Activated CD4-positive, alpha-beta T cell treated with anti-CD3 and anti-CD28 coated beads for 24 hours (primary cell): Measurements from ENCODE around the gene GGT5.
A peak's percentile ranks its signal among the peaks of the same experiment; 100 is the strongest.
"Not testable (repeated sequence)": the region's sequence is repeated elsewhere in the genome, so short reads cannot be mapped to it uniquely, and the experiment has no call there.

Experiments used
- DNase-seq, 2 donors: peaks; one replicate each; pipeline ENCODE4 v3.0.0-alpha.2; 2020; ENCODE audit warnings: low read depth in 2 of 2

GGT5 gene

DNA sequence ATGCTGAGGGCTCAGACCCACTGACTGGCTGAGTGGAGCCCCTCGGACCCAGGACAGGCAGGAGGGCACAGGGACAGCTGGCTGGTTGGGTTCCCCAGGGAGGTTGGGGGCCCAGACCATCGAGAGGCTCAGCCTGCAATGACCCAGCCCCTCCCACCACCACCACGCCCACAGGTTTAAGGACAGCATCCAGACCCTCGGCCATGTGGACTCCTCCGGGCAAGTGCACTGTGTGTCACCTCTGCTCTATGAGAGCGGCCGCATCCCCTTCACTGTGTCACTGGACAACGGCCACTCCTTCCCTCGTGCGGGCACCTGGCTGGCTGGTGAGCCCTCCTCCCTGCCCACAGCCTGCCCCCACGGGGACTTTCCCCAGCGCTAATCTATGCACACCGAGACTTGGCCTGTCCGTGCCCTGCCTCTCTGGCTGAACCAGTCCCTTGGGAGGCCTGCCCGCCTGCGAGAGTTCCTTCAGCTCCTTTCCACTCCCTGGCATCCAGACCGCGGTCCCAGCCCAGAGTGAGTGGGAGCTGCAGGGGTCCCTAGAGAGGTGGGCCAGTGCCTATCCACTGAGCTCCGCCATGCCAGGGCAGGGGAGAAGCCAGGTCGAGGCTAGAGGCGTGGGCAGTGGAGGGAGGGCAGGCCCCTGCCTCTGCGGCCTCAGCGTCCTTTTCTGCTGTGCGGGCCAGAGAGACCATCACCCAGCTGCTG lies 61.4 kb downstream of the GGT5 start:
- DNase-seq = no peak

DNA sequence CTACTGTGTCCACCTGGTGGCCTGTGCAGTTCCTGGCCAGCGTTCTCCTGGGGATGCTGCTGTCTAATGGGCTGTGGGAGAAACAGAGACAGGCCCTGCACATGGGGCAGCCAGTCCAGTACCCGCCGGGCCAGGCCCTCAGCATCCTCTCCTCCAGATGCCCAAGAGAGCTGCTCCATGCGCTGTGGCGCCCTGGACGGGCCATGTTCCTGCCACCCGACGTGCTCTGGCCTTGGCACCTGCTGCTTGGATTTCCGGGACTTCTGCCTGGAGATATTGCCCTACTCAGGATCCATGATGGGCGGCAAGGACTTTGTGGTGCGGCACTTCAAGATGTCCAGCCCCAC lies 62.0 kb downstream of the GGT5 start:
- not testable (repeated sequence) for DNase-seq

DNA sequence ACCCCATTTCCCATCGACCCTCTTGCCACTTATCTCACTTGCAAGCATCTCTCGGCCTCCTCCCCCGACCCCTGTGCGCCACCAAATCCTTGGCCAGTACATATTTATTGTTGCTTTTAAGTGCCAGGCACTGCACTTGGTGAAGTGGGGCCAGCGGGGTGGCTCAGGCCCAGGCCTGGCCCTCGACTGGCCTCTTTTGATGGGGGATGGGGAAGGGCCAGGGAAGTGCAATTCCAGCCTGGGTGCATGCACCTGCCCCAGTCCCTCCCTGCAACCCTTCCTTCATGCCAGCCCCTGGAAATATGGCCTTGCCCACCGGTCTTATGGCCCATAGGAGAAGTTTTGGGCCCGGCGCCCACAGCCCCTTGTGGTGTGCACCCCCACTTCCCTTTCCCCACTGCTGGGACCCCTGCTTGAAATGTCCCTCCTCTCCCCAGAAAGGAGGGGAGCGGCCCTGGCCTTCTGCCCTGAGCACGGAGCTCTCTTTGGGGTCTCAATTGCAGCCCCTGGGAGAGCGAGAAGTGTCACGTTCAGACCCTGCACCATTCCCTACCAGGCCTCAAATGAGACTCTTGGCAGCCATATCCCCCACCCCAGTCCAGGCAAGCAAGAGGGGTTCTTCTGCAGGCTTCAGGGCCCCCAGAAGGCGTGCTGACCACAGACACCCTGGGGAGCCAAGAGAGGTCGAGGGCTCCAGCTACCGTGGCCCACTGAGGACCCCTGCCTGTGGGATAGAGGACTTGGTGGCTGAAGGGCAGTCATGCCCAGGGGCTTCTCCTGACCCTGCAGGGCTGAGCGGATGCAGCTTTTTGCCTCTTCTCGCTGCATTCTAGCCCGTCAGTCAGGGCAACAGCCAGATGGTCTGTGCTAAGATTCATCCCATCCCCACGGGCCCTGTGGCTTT lies 62.6 kb downstream of the GGT5 start:
- DNase-seq = no peak

DNA sequence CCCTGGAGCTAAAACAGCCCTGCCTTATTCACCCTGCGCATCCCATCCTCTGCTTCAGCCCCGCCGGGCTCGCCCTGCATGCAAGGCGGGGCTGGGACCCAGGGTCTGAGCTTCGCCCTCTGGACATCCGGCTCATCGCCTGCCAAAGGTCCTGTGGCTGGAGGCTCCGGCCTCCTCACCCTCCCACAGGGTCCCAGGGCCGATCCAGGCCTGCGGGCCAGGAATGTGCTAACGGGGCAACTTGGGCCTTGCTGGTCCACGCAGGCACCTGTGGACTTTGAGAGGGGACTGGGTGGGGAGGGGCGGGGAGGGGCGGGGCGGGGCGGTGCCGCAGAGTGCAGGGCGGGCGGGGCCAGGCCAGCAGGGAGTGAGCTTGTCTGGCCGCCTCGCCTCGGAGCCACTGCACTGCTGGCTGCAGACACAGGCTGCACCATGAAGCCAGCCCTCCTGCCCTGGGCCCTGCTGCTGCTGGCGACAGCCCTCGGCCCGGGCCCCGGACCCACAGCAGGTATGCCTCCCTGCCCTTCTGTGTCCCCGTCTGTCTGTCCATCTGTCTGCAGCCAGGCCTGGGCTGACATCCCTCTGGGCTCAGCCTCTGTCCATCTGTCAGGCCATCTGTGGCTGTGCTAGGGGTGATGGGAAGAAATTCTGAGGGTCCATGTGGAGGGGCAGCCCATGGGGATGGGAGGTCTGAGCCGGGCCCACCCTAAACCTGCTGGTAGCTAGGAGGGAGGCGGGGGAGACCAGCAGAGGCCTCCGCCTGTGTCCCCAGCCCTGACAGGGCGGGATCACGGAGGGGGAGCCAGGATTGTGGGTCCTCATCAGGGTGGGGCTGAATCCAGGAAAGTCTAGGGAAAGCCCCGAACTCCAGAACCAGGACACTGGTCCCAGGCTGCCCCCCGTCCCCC lies 63.5 kb downstream of the GGT5 start, which contains the start of gene SUSD2:
Gene SUSD2, plus strand, starts transcription at position 400 of the 908 bp plus-strand sequence. Its CDS starts 33 bp downstream, at position 433.
- DNase-seq = no peak

DNA sequence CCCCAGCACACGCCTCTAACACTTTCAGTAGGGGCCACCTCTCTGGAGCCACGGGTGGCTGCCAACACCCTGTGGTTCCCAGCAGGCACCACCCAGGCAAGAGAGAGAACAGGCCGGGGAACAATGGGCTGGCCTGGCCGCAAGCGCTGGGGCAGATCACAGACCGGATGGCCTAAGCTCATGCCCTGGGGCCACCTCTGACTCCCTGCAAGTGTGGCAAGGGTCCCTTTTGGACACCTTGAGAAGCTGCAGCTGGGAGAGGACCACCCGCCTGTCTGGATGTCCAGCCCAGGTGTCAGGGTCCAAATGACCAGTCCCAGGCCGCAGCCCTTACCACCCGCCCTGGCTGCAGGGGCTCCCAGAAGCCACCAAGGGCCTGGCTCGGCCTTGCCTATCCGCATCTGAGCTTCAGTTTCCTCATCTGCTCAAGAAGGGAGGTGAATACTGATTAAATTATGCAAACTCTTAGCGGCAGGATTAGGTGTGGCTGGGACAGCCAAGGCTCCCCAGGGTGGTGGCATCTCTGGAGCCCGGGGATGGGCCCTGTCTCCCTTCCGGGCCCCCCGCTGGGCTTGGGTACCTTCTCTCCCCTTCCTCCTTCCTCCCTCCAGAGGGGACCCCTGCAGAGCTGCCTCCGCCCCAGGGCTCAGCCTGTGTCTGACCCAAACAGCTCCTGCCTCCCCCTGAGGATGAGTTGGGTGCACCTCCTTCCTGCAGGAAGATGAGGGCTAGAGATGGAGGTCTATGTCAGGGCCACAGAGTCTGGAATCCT lies 64.4 kb downstream of the GGT5 start:
- no peak for DNase-seq

DNA sequence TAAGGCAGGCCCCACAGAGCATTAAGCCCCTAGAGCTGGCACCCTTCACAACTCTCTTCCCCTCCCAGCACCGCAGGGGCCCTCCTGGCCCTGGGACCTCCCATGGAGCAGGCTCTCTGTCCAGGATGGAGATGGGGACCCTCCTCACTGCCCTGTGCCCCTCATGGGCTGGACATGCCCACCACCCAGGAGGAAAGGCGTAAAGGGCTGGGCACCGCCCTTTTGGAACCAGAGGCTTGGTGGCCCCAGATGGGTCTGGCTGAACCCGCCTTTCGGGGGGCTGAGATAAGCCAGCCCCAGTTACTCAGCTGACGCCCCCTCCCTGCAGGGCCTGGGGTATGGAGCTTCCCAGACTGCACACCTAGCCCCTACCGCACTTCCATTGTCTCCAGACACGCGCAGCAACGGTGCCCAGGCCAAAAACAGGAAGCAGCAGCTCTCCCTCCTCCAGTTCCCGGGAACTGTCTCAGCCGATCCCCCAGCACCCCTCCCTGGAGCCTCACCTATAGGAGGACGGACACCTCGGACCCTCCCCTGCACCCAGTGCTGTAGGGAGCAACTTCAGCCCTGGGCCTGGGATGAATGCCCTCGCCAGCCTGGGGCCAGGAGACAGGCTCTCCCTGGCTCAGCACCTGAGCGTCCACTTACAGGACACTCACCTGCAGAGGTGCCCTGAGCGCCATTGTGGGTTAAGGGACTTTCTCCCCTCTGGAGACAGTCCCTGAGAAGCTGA lies 65.2 kb downstream of the GGT5 start:
- DNase-seq = no peak

DNA sequence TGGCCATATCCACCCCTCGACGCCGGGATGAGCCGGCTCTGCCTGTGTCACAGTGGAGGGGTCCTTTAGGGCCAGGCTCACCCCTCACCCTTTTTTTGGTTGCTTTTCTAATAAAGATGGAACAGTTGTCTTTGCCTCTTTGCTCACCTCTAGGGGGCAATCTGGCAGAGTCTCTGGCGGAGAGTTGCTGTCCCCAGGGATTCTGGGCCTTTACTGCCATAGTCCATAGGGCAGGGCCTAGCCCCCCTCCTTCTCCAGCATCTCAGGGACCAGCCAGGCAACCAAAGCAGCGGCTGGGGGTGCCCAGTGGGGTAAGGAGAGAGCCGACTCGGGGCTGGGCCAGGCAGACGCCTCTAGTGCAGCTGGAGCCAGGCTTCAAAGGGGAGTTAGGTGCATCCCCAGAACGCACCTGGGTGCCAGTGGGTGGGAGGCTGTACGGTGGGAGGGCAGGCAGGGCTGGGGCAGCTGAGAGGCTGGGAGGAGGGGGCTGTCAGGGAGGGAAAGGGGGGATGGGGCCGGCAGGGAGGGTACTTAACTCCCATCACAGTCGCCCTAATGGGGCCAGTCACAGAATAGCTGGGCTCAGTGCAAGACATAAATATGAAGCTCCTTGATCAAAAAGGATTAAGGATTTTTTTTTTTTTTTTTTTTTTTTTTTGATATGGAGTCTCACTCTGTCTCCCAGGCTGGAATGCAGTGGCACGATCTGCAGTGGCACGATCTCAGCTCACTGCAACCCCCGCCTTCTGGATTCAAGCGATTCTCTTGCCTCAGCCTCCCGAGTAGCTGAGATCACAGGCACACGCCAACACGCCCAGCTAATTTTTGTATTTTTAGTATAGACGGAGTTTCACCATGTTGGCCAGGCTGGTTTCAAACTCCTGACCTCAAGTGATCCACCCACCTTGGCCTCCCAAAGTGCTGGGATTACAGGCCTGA lies 66.1 kb downstream of the GGT5 start:
- no peak for DNase-seq

DNA sequence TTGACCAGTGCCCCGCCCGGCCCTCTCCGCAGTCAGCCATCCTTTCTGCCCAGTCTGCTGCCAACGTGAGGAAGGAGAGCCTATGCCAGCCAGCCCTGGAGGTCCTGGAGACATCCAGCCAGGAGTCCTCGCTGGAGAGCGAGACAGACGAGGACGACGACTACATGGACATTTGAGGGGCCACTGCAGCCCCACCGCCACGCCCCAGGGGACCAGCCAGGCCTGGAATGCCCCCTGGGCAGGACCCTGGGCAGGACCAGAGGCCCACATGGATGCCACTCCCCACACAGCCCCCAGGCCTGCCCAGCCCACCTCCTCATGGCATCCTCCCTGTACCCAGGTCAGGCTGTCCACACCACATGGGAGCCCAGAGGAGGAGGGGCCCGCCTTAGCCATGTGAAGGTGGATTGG lies 66.9 kb downstream of the GGT5 start:
- no peak for DNase-seq

DNA sequence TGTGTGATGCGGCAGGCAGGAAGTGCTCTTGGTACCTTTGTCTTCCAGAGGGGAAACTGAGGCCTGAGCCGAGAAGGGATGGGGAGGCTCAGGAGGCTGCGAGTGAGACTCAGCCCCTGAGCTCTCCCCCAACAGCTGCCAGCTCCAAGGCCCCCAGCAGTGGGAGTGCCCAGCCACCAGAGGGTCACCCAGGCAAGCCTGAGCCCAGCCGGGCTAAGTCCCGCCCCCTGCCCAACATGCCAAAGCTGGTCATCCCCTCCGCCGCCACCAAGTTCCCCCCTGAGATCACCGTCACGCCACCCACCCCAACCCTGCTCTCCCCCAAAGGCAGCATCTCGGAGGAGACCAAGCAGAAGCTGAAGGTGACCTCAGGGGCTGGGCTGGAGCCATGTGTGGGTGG lies 67.4 kb downstream of the GGT5 start:
- DNase-seq = no peak

DNA sequence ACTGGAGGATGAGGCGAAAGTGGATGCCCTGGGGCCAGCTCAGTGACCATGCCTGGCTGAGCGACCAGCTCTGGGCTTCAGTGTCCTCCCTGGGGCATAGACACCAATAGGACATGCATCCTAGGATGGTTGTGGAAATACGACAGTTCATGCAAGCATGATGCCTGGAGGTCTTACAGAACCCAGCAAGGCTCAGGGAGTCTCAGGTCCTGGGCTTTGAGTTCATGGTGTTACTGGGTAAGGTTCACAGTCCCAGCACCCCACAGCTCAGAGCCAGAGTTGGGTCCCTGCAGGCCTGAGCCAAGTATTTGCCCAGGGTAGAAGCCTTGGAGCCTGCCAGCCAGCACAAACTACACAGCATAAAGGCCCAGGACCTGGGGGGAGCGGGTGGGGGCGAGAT lies 67.8 kb downstream of the GGT5 start:
- DNase-seq = no peak

DNA sequence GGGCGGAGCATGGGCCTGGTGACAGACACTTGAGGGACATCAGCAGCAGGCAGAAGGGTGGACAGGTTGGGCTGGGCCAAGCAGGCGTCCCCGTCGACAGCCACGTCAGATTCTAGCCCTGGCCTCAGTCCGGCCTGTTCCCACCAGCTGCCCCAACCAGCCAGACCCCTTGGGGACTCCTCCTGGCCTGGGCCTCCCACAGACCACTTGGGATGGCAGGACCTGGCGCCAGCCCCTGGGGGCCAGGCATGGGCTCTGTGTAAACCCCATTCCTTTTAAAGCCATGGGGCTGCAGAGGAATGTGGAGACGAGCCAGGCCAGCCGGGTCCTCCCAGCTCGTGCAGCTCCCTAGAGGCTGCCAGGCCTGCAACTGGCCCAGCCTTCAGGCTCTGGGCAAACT lies 68.3 kb downstream of the GGT5 start:
- no peak for DNase-seq

DNA sequence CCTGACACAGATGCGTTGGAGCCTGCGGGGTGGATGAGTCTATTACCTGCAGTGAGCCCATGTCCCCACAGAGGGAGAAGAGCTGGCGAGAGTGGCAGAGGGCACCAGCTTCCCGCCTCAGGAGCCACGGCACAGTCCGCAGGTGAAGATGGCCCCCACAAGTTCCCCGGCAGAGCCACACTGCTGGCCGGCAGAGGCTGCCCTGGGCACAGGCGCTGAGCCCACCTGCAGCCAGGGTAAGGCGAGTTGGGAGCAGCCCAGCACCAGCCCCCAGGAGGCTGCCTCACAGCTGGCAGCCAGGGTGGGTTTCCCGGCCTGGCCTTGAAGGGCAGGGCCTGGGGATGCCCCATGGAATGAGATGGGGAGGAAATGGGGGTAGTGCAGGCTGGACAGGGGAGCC lies 68.8 kb downstream of the GGT5 start:
- DNase-seq = no peak

DNA sequence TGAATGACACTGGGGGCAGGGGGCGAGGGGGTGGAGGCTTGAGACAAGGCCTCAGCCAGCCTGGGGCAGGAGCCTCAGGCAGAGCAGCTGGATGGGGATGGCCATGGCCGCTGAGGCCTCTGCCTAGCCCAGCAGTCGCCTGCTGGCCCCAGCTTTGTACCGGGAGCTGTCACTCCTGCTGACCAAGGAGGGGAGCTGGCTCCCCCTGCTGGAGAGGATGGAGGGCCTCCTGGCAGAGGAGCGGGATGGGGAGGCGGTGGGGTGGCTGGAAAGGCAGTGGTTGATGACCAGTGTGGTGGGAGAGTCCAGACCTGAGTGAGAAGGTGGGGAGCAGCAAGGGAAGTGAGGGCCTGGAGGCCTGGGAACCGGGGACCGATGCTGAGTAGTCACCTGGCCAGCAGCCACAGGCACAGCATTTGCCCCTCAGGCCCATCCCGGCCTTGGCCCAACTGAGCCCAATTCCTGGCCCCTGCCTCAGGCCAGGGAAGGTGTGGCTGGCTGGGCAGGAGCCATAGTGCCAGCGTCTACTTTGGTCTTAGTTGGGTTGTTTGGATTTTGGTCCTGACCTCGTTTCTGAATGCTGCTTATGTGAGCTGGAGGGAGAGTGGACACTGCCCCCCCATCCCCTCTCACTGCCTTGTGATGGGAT lies 69.6 kb downstream of the GGT5 start:
- peak; percentile 45 to 59 for DNase-seq

DNA sequence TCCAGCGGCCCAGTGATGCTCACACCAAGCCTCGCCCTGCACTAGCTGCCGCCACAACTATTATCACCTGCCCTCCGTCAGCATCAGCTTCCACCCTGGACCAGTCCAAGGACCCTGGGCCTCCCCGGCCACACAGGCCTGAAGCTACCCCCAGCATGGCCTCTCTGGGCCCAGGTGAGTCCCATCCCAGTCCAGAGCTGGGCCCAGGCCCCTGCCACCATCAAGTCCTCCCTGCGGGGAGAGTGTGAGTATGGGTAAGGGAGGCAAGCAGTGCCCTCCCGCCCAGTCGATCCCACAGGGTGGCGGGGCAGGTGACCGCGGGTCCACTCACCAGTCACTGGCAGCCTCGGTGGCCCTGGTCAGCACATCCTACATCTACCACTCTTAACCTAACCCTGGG lies 73.1 kb downstream of the GGT5 start:
- no peak for DNase-seq

DNA sequence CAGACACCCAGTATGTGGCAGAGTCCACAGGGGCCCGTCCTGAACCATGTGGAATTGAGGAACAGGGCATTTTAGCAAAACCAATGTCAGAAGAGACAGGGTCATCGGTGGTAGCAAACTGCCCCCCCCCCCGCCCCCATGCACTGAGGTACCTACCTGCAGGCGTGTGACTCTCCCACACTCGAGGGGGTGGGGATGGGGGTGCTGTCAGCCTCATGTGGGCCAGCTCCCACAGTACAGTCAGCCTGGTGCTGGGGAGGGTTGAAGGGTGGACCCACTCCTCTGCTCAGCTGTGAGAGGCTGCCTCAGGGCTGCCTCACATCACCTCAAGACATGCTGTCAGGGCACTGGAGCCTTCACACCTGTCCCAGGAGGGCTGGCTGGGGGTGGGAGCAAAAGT lies 74.2 kb downstream of the GGT5 start:
- DNase-seq = no peak

DNA sequence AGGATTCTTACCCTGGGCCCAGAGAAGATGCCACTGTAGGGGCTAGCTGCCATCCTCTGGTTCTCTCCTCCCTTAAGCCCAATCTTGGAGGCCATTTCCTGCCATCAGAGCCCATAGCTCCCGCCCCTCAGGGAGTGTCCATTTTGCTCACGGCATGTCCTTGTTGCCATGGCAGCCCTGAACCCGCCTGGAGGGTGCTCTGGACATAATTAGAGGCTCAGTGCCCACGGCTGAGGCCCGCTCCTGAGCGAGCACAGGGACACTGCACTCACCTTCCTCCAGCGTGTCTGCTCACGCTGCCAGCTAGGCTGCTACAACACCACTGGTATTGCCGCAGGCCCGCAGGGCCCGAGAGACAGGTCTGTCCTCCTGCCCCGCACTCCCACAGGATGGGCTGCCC lies 74.7 kb downstream of the GGT5 start:
- no peak for DNase-seq
